22Rv1 (cell line): ENCODE results near the gene CYTIP.
A peak's percentile ranks its signal among the peaks of the same experiment; 100 is the strongest.

ENCODE experiments used
- H3K27ac ChIP-seq: fragments of 450-650 bp; 2 replicates; pipeline ENCODE4 v1.5.1; 2017
- ZFX ChIP-seq: fragments of 450-650 bp; IDR thresholded peaks from 2 replicates; pipeline ENCODE4 v1.6.1; 2017; ENCODE audit warnings: antibody characterized with exemption, borderline replicate concordance
- TF ChIP-seq, protein P1 (sequence below): fragments of 450-650 bp; IDR thresholded peaks from 2 replicates; pipeline ENCODE4 v1.5.1; 2017; ENCODE audit warnings: mild to moderate bottlenecking

Gene CYTIP

DNA sequence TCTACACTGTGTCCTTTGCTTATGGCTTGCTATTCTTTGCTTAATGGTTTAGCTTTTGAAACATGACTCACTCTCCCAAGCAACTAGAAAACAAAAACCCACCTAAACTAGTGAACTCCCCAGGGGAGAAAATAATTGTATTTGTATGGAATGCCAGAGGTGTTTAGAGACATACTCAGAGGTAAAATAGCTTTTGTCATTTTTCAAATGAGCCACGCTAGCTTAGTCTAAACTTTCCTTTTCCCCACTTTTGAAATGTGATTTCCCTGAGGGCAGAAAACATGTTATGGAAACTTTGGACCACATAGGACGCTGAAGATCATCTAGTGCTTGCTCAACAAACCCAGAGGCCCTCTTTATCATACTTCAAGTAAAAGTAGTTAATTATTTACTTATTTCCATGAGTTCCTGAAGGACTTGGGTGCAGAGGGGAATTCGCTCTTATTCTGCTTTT is 16.5 kb upstream of the CYTIP start:
- H3K27ac ChIP-seq = no peak overlapping the region
- no peak for TF ChIP-seq ZFX
- TF ChIP-seq, protein P1, sequence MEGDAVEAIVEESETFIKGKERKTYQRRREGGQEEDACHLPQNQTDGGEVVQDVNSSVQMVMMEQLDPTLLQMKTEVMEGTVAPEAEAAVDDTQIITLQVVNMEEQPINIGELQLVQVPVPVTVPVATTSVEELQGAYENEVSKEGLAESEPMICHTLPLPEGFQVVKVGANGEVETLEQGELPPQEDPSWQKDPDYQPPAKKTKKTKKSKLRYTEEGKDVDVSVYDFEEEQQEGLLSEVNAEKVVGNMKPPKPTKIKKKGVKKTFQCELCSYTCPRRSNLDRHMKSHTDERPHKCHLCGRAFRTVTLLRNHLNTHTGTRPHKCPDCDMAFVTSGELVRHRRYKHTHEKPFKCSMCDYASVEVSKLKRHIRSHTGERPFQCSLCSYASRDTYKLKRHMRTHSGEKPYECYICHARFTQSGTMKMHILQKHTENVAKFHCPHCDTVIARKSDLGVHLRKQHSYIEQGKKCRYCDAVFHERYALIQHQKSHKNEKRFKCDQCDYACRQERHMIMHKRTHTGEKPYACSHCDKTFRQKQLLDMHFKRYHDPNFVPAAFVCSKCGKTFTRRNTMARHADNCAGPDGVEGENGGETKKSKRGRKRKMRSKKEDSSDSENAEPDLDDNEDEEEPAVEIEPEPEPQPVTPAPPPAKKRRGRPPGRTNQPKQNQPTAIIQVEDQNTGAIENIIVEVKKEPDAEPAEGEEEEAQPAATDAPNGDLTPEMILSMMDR = no peak

DNA sequence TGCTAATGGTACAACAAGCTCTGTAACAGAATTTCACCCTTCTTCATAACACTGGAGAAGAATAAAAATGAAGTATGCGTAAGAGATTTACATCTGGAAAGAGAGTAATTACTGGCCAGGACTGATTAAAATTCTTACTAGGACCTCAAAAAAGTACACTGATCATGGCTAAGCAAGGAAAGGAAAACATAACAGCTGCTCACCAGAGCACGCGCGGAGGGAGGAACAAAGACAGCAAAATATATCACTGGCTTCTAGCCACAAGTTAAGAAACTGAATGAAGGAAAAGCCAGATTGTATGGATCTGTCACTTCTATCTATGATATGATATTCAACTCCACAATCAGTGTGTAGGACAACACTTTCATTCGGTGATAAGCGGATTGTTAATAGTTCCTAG is 15.6 kb upstream of the CYTIP start:
- TF ChIP-seq, protein P1 = no peak
- no peak for TF ChIP-seq ZFX
- no peak overlapping the region for H3K27ac ChIP-seq

DNA sequence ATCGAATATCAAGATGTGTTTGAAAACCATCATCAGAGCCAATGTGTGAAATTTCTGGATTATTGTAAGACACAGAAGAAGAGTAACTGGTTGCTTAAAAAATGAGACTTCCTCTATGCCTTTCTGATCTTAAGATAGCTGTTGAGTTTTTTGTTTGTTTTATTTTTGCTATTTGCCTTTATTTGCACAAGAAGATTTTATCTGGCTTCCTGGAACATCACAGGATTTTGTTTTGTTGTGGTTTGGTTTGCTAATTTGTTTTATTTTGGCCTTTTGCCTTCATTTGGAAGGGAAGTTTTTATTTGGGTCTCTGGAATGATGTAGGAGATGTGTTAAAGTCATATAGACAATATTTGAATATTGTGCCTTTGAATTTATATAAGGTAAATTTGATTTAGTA is 3.9 kb upstream of the CYTIP start:
- H3K27ac ChIP-seq = peak overlapping the region; percentile 48
- TF ChIP-seq, protein P1 = no peak
- TF ChIP-seq ZFX = no peak

DNA sequence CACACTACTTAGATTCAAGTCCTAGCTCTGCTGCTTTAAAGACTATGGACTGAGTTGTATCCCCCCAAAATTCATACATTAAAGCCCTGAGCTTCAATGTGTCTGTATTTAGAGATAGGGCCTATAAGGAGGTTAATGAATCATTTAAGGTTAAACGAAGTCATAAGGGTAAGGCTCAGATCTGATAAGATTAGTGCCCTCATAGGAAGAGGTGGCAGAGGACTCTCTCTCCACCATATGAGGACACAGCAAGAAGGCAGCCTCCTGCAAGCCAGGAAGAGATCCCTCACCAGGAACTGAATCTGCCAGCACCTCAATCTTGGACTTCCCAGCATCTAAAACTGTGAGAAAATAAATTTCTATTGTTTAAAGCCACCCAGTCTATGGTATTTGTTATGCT is 3.1 kb upstream of the CYTIP start:
- TF ChIP-seq, protein P1 = no peak
- peak overlapping the region; percentile 48 for H3K27ac ChIP-seq

DNA sequence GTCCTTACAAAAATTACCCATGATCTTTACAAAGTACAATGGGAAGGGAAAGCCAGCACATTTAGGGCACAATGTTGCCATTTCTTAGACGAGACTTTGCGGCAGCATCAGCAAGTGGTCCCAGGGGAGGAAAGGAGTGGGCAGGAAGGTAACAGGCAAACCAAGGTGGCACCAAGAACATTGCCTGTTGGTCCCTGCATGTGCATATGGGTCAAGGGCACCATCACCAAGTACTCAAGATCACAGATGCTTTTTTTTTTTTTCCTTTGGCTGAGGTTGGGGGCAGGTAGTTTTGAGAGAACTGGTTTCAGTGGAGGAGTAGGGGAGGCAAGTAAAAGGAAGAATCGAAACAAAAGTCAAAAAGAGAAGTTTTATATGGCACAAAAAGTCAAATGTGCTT is 752 bp upstream of the CYTIP start:
- no peak overlapping the region for H3K27ac ChIP-seq
- TF ChIP-seq ZFX = no peak
- TF ChIP-seq, protein P1 = no peak

DNA sequence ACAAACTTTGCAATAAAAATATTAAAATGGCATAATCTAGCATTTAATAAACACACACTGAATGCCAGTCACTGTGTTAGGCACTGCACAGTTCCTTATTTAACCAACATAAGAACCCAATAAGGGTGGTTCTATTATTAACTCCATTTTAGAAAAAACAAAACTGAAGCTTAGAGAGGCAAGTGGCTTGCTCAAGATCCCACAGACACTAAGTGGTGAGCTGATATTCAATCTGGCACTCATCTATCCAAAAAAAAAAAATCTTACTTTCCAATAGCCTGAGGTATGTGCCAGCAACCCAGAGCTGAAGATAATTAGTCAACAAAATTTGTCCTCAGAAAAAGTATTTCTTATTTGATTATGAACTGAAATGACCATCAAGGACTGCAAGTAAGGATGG is 799 bp downstream of the CYTIP start:
- no peak overlapping the region for H3K27ac ChIP-seq
- no peak for TF ChIP-seq ZFX
- TF ChIP-seq, protein P1 = no peak

DNA sequence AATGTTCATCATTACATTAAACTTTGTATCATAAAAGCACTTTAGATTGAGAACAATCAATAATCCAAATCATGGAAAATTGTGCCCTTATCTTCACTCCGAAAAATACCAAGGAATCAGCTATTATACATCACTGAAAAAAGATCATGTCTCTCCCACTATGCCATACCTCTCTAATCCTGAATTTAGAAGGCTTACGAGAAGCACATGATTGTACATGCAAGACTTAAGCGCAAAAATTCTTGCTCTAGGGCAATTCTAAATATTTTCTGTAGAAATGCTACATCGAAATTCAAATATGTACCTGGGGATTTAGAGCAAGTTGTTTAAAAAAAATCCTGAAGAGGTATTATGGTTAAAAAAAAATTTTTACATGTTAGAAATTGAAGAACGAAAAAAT is 1.3 kb downstream of the CYTIP start:
- TF ChIP-seq, protein P1 = no peak
- no peak for TF ChIP-seq ZFX
- H3K27ac ChIP-seq = no peak overlapping the region

DNA sequence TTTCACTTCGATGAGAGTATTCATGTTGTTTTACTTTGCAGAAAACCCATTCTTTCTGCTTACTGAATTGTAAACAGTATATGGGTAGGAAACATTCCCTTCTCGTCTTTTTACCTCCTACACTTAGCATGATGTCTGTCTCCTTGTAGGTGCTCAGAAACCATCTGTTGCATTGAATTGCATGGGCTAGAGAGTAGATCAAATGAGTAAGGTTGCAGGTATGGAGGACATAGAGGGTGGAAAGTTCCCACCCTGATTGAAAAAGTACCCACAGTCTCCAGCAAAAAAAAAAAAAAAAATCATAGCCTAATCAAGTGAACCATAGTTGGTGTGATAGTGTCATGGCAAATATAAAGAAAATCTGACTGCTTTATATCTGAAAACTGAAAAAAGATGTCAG is 1.7 kb downstream of the CYTIP start:
- TF ChIP-seq, protein P1 = no peak
- no peak for TF ChIP-seq ZFX
- no peak overlapping the region for H3K27ac ChIP-seq
